SK-N-SH (cell line): ENCODE results near the gene BIRC7.

Experiments
- GABPA ChIP-seq: IDR thresholded peaks from 2 replicates; pipeline ENCODE4 v1.4.0; 2012; ENCODE audit warnings: low read depth, mild to moderate bottlenecking
- TF ChIP-seq, protein P1 (sequence below): fragments of 200-600 bp; sonication (generic); IDR thresholded peaks from 2 replicates; pipeline ENCODE4 v1.6.1; 2017; ENCODE audit warnings: antibody characterized with exemption, mild to moderate bottlenecking, moderate library complexity
- TF ChIP-seq, protein P2 (sequence below): IDR thresholded peaks from 2 replicates; pipeline ENCODE4 v1.6.1; 2012; ENCODE audit warnings: mild to moderate bottlenecking, low read depth, low read length, moderate library complexity

DNA sequence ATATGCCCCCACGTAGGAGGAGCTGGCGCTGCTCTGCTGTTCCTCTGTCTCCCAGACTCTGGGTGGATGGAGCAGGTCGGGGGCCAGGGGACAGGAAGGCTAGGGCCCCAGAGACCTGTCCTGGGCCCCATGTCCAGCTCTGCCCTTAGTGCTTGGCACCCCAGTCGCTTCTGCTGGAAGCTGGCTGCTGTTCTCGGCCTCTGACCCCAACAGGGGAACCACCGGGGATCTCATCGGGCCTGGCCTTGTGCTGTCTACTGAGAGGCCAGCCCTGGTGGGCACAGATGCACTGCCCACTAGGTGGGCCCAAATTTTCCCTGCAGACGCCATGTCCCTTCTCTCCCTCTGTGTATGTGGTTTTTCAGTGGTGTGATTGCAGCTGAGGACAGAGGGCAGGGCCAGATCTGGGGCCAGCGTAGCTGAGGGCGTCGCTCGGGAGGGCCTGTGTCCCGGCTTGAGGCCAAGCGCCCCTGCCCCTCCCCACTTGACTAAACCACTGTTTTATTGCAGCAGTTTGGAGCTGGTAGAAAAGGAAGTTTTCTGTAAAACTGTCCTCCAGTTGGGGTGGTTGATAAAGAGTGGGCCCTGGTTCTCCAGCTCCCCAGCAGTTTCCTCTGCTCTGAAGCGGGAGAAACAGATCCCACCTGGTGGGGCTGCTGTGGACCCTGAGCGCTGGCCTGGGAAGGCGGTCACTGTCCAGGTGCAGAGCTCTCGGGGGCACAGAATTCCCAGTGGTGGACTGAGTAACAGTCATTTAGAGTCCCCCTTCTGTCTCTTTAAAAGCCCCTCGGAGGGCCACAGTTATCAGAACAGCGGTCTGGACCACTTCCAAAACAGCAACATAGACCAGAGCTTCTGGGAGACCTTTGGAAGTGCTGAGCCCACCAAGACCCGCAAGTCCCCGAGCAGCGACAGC lies 51.3 kb downstream of the BIRC7 start:
- TF ChIP-seq, protein P1, sequence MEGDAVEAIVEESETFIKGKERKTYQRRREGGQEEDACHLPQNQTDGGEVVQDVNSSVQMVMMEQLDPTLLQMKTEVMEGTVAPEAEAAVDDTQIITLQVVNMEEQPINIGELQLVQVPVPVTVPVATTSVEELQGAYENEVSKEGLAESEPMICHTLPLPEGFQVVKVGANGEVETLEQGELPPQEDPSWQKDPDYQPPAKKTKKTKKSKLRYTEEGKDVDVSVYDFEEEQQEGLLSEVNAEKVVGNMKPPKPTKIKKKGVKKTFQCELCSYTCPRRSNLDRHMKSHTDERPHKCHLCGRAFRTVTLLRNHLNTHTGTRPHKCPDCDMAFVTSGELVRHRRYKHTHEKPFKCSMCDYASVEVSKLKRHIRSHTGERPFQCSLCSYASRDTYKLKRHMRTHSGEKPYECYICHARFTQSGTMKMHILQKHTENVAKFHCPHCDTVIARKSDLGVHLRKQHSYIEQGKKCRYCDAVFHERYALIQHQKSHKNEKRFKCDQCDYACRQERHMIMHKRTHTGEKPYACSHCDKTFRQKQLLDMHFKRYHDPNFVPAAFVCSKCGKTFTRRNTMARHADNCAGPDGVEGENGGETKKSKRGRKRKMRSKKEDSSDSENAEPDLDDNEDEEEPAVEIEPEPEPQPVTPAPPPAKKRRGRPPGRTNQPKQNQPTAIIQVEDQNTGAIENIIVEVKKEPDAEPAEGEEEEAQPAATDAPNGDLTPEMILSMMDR, result no peak
- TF ChIP-seq GABPA, result no peak
- TF ChIP-seq, protein P2, sequence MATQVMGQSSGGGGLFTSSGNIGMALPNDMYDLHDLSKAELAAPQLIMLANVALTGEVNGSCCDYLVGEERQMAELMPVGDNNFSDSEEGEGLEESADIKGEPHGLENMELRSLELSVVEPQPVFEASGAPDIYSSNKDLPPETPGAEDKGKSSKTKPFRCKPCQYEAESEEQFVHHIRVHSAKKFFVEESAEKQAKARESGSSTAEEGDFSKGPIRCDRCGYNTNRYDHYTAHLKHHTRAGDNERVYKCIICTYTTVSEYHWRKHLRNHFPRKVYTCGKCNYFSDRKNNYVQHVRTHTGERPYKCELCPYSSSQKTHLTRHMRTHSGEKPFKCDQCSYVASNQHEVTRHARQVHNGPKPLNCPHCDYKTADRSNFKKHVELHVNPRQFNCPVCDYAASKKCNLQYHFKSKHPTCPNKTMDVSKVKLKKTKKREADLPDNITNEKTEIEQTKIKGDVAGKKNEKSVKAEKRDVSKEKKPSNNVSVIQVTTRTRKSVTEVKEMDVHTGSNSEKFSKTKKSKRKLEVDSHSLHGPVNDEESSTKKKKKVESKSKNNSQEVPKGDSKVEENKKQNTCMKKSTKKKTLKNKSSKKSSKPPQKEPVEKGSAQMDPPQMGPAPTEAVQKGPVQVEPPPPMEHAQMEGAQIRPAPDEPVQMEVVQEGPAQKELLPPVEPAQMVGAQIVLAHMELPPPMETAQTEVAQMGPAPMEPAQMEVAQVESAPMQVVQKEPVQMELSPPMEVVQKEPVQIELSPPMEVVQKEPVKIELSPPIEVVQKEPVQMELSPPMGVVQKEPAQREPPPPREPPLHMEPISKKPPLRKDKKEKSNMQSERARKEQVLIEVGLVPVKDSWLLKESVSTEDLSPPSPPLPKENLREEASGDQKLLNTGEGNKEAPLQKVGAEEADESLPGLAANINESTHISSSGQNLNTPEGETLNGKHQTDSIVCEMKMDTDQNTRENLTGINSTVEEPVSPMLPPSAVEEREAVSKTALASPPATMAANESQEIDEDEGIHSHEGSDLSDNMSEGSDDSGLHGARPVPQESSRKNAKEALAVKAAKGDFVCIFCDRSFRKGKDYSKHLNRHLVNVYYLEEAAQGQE, result no peak
